Muscle of back (tissue), 13 donors: ENCODE data around the gene TRA2B. TPM values are rescaled to one million over a fixed set of nuclear protein-coding genes. Genes with fewer than 3 reads are reported as not detected.

Source experiments
- DNase-seq, 3 donors: peaks; one replicate each; pipeline versions ENCODE4 v3.0.0 to v3.0.0-alpha.2; 2013
- long read RNA-seq, 9 donors: transcript quantifications; one replicate each; lab custom pipeline, GENCODE V29; 2026
- polyA plus RNA-seq, 10 donors: library from polyadenylated mRNA; unstranded; fragments of 120-200 nt; gene quantifications; one replicate each; pipeline ENCODE4 v1.2.1, GENCODE V29; 2013; ENCODE audit not compliant: insufficient read length in 10 of 10

Gene TRA2B
- 100 to 1,000 TPM; 148 to 205 (median 170) TPM for polyA plus RNA-seq
- long read RNA-seq, donor 1, full-length matches to known transcripts = 32 of 37 reads
- long read RNA-seq, donor 1, partial matches to known transcripts = 5 of 37 reads
- long read RNA-seq, donor 1, other reads (novel, unspliced or antisense) = 0 of 37 reads
- long read RNA-seq, donor 2, transcript TRA2B-205 (9 exons, 2,952 nt) = major isoform, 10 of 55 reads
- long read RNA-seq, donor 2, partial matches to known transcripts = 34 of 55 reads
- long read RNA-seq, donor 2, other reads (novel, unspliced or antisense) = 0 of 55 reads
- long read RNA-seq, donor 3 = 0 reads
- long read RNA-seq, donor 4, full-length matches to known transcripts = 17 of 17 reads
- long read RNA-seq, donor 4, partial matches to known transcripts = 0 of 17 reads
- long read RNA-seq, donor 4, other reads (novel, unspliced or antisense) = 0 of 17 reads
- long read RNA-seq, donor 5, full-length matches to known transcripts = 47 of 59 reads
- long read RNA-seq, donor 5, partial matches to known transcripts = 12 of 59 reads
- long read RNA-seq, donor 5, other reads (novel, unspliced or antisense) = 0 of 59 reads
- long read RNA-seq, donor 6, transcript TRA2B-212 (2 exons, 538 nt) = major isoform, 11 of 38 reads
- long read RNA-seq, donor 6, transcript TRA2B-205 (9 exons, 2,952 nt) = major isoform, 11 of 38 reads
- long read RNA-seq, donor 6, partial matches to known transcripts = 7 of 38 reads
- long read RNA-seq, donor 6, other reads (novel, unspliced or antisense) = 0 of 38 reads
- long read RNA-seq, donor 7, full-length matches to known transcripts = 21 of 21 reads
- long read RNA-seq, donor 7, partial matches to known transcripts = 0 of 21 reads
- long read RNA-seq, donor 7, other reads (novel, unspliced or antisense) = 0 of 21 reads
- long read RNA-seq, donor 8, full-length matches to known transcripts = 25 of 25 reads
- long read RNA-seq, donor 8, partial matches to known transcripts = 0 of 25 reads
- long read RNA-seq, donor 8, other reads (novel, unspliced or antisense) = 0 of 25 reads
- long read RNA-seq, donor 9, partial matches to known transcripts = 0 of 5 reads
- long read RNA-seq, donor 9, other reads (novel, unspliced or antisense) = 0 of 5 reads

DNA sequence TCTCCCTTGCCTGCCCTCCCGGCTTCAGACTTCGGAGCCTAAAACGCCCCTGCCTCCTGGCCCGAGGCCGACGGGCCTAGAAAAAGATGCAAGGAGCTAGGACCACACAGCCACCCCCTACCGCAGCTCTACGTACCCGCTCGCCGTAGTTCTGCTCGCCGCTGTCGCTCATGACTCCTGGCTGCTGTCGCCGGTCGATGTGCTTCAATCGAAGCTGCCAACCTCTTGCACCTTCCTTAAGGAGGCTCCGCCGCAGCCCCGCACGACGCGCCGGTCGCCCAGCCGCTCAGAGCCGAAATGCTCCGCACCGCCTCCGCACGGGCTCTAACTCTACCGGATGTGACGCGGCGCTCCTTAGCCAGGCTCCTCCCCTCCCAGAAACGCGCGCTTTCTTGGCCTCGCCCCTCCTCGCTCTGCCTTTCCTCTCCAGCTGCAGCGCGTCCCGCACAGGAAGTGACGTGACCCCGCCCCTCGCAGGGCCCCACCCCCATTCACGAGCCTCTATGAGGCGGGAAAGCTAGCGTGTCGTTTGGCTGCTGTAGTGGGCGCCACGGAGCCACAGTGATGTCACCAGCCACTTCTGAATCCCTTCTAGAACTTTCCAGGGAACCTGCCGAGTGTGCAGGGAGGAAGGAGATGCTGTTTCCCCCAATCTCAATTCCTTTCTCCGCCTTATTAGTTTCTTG is at the start of gene TRA2B:
Gene TRA2B (minus strand): TSS at position 326 of the 686 bp plus-strand sequence. CDS start 154 bp downstream, at position 172.
- DNase-seq = peak; percentile 98 to 99 (median 99)

DNA sequence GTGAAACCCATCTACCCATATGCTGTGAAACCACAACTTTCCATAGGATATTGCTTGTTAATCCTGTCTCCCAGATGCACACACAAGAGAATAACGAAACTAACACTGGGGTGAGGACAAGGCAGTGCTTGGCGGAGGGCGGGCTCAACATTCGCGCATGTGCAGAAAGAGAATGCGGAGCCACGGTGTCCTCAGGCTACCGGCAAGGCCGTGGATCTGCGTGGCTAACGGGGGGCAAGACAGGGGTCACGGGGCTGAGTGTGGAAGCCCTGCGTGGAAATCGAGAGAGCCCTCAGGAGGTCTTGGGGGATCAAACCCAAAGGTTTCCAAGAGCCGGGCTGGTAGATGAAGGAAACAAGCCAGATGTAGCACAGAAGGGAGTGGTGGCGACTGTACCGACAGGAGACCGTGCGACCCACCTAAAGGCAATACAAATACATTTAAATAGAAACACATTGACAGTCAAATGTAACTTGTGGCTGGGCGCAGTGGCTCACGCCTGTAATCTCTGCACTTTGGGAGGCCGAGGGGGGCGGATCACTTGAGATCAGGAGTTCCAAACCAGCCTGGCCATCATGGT is 48.5 kb upstream of the TRA2B start:
- DNase-seq = no peak

DNA sequence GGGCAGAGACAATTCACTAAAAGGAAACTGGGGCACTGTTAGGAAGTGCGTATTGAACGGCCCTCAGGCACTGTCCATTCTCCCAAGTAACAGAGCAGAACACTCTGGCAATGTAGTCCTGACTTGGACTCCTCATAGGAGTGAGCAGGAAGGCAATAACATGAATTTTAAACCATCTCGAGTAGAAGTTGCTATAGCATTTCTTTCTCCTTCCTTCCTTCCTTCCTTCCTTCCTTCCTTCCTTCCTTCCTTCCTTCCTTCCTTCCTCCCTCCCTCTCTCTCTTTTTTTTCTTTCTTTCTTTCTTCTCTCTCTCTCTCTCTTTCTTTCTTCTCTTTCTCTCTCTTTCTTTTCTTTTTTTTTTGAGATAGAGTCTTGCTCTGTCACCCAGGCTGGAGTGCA is 46.4 kb upstream of the TRA2B start:
- no peak for DNase-seq

DNA sequence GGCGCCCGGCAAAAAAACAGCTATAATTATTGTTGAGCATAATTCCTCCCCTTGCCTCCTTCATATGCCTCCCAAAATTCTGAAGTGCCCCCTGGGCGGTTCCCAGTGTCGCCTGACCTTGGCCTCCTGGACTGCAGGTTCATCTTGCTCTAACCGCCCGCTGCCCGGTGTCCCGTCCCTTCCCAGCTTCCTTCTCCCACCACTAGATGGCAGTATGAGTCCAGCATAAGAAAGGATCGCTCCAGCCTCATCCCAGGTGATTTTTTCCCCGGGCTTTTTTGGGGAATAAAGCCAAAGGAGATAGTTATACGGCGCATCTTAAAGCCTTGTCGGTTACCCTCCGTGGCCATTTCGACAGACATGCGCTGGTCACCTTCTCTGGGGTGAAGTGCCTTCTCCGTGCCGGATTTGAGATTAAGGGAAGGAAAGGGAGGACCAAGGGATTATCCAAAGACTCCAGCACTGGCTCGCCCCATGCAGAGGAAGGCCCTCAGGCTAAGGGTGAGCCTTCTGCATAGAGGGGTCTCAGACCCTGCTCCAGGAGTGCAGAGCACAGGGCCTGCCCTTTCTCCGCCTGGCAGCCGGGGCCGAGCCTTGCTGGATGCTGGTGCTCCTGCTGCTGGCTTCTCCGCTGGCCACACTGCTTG is 45.8 kb upstream of the TRA2B start:
- DNase-seq = peak; percentile 56 to 81 (median 77)

DNA sequence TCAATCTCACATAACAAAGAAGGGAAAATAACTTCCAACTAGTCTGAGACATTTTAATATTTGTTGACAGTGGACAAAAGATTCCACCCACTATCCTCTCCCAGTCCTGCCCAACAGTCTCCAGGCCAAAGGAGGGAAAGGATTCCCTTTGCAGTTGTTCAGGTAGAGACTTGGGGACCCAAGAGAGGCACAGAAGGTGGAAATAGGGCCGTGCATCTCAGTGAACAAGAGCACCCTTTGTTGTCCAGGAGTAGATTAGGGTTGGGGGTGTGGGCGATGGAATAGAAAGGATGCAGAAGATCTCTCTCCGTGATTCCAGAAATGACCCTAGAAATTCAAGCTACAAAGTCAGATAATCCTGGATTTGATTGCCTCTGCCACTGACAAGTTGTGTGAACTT is 44.8 kb upstream of the TRA2B start:
- DNase-seq = no peak

DNA sequence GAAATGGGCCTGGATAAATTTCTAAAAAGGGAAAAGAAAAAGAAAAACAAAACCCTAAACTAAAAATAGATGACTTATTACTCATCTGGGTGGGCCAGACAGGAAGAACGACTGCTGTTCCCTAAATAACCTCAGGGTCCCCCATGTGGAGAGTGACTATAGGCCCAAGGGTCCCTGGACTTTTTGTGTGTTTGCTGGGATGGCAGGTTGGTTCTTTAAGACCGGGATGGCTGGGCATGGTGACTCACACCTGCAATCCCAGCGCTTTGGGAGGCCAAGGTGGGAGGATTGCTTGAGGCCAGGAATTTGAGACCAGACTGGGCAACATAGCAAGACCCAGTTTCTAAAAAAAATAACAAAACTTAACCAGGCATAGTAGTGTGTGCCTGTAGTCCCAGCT is 43.8 kb upstream of the TRA2B start:
- DNase-seq = no peak

DNA sequence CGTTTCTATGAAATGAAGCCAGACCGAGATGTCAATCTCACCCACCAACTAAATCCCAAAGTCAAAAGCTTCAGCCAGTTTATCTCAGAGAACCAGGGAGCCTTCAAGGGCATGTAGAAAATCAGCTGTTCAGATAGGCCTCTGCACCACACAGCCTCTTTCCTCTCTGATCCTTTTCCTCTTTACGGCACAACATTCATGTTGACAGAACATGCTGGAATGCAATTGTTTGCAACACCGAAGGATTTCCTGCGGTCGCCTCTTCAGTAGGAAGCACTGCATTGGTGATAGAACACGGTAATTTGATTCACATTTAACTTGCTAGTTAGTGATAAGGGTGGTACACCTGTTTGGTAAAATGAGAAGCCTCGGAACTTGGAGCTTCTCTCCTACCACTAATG is 41.9 kb upstream of the TRA2B start:
- no peak for DNase-seq

DNA sequence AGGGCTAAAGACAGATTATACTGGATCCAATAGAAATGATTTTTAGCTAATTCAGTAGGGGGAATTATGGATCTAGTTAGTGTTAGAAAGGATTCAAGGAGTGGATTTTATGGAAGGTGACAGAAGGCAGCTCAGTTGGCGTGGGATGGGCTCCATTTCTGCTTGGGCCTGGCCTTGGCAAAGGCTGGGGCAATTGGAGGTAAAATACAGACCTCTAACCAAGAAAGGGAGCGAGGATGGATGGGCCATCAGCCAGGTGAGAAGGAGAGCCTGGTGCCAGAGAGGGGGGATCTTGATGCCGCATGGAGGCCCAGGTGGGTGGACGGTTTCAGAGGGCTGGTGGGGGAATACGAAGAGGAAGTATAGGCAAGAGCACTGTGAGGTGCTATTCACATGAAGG is 40.7 kb upstream of the TRA2B start:
- no peak for DNase-seq

DNA sequence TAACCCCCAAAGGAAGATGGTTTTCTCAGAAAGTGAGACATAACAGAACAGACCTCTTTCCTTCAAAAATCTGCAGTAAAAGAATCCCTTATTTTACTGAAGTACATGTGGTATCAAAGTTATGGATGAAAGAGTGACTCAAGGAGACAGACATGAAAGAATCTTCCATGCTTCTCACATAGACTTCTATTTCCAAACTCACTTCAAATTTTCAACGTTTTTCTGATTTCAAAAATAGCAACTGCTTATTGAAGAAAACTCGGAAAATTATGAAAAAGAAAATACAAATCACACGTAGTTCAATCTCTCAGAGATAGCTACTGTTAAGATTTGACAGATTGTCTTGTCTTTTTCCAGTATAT is 39.8 kb upstream of the TRA2B start:
- no peak for DNase-seq

DNA sequence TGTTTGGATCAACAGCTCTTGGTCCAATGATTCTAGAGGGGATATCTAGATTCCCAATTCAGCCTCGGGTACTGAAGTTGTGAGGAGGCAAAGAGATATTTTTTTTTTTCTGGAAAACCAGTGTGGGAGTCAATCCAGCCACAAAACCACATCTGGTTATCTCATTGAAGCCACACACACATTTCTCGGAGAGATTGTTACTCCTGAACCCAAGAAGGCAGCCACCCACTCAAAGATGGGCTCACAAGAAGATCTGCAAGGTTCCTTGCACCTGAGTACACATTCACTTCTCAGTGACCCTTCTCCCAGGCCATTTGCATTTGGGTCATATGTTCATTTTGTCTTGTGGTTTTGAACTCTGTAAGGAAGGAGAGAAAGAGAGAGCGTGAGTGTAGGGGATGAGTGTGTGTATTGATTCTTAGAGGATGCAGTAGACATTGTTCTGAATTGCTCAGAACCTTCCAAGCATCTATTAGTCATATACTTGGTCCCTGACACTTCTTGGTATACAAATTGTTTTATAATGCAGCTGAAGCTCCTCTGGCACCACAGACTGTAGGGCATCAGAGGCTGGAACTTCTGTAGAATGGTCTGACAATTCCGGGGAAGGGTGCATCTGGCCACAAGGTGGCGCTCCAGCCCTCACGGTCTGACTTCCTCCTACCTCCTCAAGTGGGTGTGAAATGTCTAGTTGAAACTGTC is 39.3 kb upstream of the TRA2B start:
- DNase-seq = peak in 2 of 3 donors; percentile 66 to 72

DNA sequence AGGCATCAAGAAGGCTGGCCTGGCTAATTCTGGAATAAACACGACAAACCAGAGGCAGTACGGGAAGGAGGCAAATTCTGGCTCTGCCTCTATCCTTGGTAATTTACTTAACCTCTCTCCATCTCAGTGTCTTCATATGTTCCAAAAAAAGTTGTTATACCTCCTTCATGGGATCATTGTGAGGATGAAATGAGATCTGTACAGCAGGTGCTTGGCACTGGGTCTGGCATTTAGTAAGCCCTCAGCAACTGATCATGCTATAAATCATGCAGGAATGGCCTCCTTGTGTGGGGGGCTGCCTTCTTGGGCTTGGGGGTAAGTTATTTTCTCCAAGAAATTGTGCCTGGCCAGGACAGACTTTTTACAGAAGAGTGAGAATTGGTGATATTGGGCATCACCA is 38.3 kb upstream of the TRA2B start:
- DNase-seq = peak in 2 of 3 donors; percentile 33 to 57

DNA sequence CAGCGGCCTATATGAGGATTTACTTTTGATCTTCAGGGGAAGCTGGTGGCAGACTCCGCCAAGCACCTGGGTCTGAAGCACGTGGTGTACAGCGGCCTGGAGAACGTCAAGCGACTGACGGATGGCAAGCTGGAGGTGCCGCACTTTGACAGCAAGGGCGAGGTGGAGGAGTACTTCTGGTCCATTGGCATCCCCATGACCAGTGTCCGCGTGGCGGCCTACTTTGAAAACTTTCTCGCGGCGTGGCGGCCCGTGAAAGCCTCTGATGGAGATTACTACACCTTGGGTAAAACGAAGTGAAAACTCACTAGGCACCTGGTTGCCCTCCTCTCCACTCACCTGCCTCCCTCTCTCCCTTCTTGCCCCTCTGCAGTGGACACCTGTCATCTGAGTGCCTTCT is 33.8 kb upstream of the TRA2B start:
- no peak for DNase-seq

DNA sequence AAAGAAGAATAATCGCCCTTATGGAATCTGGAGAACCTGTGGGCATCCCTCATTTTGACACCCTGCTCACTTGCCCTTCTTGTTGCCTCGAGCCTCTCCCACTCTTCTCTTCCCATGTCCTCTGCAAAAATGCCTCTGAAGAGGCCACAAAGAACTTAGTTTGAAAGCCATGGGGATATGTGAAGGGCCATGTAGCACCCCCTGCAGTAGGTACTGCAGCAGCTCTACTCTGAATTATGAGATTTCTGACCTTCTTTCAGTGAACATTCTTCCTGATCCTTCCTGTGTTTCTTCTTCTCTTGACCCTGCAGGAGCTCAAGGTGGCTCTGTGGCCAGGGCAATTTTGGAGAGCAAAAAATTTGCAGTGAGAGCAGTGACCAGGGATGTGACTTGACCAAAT is 30.4 kb upstream of the TRA2B start:
- no peak for DNase-seq

DNA sequence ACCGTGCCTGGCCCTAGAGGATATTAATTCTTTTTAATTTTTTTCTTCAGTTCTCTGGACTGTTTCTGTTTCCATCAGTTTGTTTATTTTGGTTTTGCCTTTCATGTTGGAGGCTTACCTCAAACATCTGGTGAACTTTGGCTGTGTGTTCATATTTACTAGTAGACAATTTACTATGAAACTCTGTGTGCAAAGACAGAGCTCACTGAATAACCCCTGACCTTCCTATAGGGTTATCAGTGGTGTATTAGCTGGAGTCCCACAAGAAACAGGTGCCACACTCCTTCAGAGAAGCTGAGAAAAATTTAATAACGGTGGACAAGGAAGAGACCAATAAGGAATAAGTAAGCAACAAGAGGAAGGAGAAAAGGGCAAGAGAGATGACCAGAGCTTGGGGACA is 28.8 kb upstream of the TRA2B start:
- DNase-seq = no peak

DNA sequence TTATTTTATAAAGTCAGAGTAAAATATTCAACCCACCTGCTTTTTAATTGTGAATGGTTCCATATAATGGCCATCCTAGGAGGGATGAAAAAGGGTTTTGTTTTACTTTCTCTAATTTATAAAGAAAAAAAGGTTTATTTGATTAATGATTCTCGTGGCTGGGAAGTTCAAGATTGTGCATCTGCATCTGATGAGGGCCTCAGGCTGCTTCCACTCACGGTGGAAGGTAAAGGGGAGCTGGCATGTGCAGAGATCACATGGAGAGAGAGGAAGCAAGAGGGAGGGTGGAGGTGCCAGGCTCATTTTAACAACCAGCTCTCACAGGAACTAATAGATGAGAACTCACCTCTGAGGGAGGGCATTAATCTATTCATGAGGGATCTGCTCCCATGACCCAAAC is 27.7 kb upstream of the TRA2B start:
- DNase-seq = no peak

DNA sequence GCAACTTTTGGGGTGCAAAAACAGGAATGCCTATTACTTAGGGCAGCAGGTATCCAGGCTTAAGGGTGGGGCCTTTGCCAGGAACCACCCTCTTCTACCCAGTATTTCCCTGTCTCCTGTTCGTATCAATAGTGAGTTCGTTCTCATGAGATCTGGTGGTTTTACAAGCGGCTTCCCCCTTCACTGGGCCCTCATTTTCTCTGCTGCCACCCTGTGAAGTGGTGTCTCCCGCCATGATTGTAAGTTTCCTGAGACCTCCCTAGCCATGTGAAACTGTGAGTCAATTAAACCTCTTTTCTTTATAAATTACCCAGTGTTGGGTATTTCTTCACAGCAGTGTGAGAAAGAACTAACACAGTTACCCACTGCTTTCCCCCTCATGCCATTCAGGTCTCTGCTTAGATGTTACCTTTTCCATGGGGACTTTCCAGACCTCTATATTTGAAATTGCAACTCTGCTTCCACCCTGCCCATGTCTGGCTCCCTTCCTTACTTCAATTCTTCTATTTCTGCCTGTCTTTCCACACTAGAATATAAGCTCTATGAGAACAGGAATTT is 23.9 kb upstream of the TRA2B start:
- no peak for DNase-seq

DNA sequence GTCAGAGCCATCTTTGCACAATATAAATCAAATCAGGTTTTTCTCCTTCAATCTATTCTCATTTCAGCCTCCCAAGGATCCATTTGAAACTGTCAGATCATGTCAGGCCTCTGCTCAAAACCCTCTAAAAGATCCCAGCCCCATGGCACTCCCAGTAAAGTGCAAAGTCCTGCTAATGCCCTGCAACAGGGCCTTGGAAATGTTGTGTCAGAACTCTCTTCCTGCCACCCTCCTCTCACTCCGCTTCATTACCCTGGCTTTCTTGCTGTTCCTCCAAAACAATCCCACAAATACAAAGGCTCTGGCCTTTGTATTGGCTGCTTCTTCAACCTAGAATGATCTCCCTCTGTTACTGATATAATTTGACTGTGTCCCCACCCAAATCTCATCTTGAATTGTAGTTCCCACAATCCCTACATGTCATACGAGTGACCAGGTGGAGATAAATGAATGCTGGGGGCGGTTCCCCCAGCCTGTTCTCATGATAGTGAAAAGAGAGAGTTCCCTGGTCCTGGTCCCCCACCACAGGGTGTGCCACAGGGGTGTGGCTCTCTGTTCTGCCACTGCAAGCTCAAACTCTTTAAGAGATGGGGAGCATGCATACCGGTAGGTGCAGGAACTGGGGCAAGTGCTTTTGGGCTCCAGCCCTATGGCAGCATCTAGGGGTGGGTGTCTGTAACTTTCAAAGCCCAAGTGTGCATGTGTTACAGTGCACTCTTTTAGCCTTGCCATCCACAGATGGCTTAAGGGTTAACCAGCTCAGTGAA is 22.9 kb upstream of the TRA2B start:
- DNase-seq = no peak

DNA sequence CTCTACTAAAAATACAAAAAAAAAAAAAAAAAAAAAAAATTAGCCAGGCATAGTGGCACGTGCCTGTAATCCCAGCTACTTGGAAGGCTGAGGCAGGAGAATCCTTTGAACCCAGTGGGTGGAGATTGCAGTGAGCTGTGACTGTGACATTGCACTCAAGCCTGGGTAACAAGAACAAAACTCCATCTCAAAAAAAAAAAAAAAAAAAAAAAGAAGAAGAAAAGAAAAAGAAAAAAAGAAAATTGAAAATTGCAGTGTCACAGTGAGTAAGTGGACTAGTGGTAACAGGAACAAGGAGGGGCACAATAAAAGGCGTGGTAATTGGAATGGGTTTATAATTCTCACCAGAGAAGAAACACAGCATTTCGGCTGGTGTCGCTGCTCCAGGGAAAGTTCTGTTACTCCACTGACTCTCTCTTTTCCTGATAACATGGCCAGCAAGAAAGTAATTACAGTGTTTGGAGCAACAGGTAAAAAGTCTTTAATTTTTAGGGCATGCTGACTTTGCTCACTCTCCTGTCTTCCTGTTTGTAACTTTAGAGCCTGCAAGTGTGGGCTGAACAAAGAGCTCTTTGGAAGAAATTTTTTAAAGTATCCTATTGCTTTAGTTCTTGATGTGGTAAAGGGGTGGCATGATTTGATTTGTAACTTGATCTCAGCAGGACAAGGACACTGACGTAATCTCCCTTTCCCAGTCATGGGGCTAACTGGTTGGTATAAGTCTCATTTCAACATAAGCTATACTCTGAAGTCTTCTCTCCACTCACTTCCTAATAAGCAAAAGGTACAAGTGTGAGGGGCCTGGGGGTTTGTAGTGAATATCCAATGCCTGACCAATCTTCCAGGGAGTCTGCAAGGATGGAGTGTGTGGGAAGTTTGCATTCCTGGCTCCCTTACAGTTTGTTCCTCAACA is 22.1 kb upstream of the TRA2B start:
- no peak for DNase-seq
